Stimulated activated CD4-positive, alpha-beta T cell treated with anti-CD3 and anti-CD28 coated beads, Interleukin-4, amount 100 ng/mL, for 4 hours (primary cell): ENCODE measurements around the gene TNXB.
"Not testable (repeated sequence)": the region's sequence is repeated elsewhere in the genome, so short reads cannot be mapped to it uniquely, and the experiment has no call there.

Source experiments
- DNase-seq, 2 experiments: peaks; one replicate each; pipeline ENCODE4 v3.0.0-alpha.2; 2020

The TNXB gene

GRCh38 chr6:32055756-32056155, 53.4 kb downstream of the TNXB start:
- DNase-seq, result not testable (repeated sequence)

- DNase-seq, result not testable (repeated sequence)
Measured at GRCh38 chr6:32053314-32053713, 55.8 kb downstream of the TNXB start.

GRCh38 chr6:32052626-32053025, 56.5 kb downstream of the TNXB start:
- not testable (repeated sequence) for DNase-seq

DNA sequence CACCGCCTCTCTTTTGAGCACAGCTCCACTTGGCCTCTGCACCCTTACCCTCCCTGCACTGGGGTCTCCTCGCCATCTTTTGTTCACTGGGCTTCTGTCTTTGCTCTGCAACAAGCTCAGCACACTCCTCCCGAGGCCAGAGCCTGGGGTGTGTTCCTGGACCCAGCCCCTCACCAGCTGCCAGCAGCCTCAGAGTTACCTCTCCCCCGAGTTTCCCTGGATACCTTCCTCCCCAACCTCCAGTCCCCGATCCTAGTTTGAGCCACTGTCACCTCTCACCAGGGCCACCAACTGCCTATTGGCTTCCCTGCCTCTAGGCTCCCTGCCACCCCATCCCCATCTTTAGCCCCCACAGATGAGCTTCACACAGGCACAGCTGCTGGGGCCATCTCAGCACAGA, 58.6 kb downstream of the TNXB start:
- no peak for DNase-seq

GRCh38 chr6:32049736-32050135, 59.4 kb downstream of the TNXB start:
- DNase-seq, result not testable (repeated sequence)

GRCh38 chr6:32049149-32049548, 60.0 kb downstream of the TNXB start:
- not testable (repeated sequence) for DNase-seq

- peak; percentile 40 to 68 for DNase-seq
Measured at GRCh38 chr6:32047855-32048766, 61.0 kb downstream of the TNXB start.

GRCh38 chr6:32047539-32047854, 61.6 kb downstream of the TNXB start:
- DNase-seq, result no peak

GRCh38 chr6:32047084-32047478, 62.1 kb downstream of the TNXB start:
- no peak for DNase-seq

DNA sequence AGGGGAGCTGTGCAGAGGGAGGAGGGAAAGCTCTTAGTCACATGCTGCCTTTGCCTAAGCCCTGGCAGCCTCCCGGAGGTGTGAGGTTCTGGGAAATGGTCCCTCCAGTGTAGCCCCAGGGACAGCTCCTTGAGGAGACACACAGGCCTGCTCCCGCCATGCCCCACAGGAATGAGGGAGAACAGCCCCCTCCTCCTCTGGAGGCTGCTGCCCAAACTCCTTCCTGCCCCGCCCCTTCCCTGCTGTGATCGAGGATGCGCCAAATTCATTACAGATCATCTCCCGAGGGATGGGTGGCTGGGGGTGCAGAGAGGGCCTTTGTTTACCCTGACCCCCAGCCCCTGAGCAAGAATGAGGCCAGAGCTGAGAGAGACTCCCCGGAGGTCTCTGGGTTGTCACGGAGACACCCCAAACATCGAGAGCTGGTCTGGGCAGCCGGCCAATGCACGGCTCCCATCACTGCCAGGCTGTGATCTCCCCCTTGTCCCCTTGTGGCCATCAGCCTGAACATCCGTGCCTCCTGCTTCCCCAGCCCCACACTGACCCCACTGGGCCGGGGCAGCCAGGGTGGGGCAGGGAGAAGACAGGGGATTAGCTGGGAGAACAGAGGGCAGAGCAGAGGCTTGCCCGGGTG, 62.6 kb downstream of the TNXB start:
- DNase-seq, result no peak

DNA sequence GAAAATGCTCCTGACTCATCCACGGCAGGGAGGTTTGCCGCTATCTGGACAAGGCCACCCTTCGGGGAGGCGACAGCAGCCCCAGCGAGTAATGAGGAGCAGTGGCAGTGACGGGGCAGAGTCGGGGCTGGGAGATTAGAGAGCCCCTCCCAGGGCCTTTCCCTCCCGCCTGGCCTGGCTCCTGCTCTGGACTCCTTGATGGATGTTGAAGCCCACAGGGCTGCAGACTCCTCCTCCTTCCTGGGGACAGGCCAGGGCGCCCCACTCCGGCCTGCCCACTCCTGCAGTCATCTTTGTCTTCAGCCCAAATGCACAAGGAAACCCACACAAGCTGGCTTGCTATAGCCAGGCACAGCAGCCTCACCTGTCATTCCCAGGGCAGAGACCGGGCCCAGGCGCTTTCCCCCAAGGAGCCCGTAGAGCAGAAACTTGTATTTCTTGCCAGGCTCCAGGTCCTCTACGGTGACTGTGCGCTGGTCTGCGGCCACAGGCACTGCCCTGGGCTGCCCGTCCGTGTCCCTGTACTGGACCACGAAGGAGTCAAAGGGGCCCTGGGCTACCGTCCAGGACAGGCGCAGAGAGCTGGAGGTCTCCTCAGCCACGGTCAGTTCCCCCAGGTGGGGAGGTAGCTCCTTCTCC, 63.2 kb downstream of the TNXB start:
- no peak for DNase-seq

DNA sequence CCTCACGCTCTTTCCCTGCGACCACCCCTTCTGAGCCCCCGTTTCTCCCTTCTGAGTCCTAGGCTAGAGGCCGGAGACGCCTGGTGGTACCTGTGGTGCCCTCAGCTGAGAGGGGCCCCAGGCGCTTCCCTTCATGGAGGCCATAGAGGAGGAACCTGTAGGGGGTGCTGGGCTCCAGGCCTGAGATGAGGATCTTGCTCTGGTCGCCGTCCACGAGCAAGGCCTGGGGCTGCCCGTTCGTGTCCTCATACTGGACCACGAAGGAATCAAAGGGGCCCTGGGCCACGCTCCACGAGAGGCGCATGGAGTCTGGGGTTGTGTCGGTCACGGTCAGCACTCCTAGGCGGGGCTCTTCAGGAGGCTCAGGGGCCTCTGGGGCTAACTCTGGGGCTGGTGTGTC, 64.2 kb downstream of the TNXB start:
- not testable (repeated sequence) for DNase-seq

GRCh38 chr6:32043589-32044380, 65.4 kb downstream of the TNXB start:
- DNase-seq, result not testable (repeated sequence)

DNA sequence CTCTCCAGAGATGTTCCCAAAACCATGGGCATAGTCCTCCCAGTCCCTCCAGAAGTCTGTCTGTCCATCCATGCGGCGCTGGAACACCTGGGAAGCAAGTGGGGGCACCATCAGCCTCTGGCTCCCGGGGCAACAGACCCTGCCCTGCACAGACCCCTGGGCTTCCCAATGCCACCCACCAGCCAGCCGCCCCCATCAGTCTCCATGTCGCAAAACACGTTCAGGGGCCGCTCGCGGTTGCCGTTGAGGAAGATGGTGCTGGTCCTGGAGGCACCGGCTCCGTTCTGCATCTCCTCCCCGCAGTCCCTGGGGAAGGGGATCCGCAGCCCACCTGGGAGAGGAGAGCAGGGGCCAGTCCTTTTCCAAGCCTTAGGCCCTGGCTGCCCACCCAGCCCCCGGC, 66.9 kb downstream of the TNXB start:
- not testable (repeated sequence) for DNase-seq

- not testable (repeated sequence) for DNase-seq
Measured at GRCh38 chr6:32041385-32041784, 67.8 kb downstream of the TNXB start.

- DNase-seq, result not testable (repeated sequence)
Measured at GRCh38 chr6:32041050-32041321, 68.2 kb downstream of the TNXB start.

DNA sequence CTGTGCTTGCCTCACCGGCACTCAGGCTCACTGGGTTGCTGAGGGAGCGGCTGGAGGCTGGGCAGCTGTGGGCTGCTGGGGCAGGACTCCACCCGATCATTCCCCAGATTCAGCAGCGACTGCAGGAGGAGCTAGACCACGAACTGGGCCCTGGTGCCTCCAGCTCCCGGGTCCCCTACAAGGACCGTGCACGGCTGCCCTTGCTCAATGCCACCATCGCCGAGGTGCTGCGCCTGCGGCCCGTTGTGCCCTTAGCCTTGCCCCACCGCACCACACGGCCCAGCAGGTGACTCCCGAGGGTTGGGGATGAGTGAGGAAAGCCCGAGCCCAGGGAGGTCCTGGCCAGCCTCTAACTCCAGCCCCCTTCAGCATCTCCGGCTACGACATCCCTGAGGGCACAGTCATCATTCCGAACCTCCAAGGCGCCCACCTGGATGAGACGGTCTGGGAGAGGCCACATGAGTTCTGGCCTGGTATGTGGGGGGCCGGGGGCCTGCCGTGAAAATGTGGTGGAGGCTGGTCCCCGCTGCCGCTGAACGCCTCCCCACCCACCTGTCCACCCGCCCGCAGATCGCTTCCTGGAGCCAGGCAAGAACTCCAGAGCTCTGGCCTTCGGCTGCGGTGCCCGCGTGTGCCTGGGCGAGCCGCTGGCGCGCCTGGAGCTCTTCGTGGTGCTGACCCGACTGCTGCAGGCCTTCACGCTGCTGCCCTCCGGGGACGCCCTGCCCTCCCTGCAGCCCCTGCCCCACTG, 68.7 kb downstream of the TNXB start:
- DNase-seq, result not testable (repeated sequence)

GRCh38 chr6:32039321-32040274, 69.5 kb downstream of the TNXB start:
- DNase-seq, result not testable (repeated sequence)

- DNase-seq, result not testable (repeated sequence)
Measured at GRCh38 chr6:32038878-32039277, 70.3 kb downstream of the TNXB start.

- DNase-seq, result not testable (repeated sequence)
Measured at GRCh38 chr6:32037598-32038524, 71.3 kb downstream of the TNXB start, which contains the start of gene CYP21A2. Gene CYP21A2, plus strand, starts transcription at chr6:32038415. Its CDS starts 8 bp downstream, at chr6:32038423.
